Effector CD4-positive, alpha-beta T cell (primary cell): ENCODE results near the gene NDUFA8.

ENCODE experiments used
- DNase-seq: peaks from one replicate; pipeline ENCODE4 v3.0.0-alpha.2; 2020

The NDUFA8 gene

DNA sequence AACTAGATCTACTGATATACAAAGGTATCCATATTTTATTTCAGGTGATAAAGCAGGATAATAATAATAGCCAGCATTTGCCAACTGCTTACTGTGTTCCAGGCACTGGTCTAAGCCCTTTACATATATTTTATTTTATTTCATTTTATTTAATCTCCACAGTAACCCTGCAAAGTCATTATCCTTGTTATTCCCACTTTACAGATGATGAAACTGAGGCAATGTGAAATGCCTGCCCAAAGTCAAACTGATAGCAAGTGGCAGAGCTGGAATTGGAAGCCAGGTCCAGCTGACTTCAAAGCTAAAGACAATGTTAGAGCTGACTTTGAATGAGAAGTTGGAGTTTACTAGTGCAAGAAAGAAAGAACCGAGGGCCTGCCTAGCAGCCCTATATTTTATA, 25.0 kb upstream of the NDUFA8 start:
- no peak for DNase-seq

DNA sequence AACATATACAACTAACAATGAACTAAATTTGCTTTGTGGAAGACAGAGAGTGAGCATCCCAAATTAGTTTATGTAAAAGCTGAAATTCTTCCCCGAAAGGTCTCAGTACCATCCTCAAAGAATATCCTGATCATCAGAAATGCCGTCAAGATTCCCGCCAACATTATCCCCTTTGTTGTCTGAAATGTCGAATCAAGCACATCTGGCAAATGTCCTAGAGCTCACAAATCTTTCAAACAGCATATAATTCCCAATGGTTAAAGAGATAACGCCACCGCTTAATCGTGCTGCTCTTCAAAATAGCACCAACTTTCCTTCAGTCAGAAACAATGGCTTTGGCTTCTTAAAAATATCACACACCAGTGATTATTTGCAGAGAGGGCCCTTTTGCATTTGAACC, 23.9 kb upstream of the NDUFA8 start:
- DNase-seq = no peak

DNA sequence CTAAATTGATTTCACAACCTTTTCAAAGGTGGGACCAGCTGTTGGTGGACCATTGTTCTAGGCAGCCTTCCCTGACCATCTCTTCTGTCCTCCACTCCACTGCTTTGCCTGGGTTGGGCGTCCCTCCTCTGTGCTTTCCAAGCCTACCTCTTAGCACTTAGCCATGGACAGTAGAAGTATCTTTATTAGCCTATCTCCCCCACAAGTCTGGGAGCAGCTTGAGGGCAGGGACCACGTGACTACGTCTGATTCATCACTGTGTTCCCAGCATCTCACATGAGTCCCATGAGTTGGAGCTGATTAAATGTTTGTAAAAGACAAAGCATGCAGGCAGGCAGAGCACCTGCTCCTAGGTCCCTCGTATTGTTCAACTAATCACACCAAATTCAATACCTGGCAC, 21.1 kb upstream of the NDUFA8 start:
- no peak for DNase-seq

DNA sequence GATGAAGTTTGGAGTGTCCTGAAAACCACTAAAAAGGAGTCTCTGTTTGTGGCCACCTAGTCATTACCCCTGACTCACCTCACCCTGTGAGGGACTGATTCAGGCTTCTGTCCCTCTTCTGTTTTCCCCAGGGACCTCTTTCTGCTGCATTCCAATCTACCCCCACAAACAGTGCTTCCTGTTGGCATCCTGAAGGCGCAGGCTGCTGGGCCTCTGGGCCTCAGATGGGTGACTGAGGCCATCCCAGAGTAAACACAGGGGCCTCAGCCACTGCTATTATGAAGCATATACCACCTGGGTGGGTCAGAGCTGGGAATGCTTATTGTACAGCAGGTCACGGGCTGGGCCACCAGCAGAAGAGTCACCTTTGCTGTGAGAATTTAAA, 20.1 kb upstream of the NDUFA8 start:
- DNase-seq = no peak

DNA sequence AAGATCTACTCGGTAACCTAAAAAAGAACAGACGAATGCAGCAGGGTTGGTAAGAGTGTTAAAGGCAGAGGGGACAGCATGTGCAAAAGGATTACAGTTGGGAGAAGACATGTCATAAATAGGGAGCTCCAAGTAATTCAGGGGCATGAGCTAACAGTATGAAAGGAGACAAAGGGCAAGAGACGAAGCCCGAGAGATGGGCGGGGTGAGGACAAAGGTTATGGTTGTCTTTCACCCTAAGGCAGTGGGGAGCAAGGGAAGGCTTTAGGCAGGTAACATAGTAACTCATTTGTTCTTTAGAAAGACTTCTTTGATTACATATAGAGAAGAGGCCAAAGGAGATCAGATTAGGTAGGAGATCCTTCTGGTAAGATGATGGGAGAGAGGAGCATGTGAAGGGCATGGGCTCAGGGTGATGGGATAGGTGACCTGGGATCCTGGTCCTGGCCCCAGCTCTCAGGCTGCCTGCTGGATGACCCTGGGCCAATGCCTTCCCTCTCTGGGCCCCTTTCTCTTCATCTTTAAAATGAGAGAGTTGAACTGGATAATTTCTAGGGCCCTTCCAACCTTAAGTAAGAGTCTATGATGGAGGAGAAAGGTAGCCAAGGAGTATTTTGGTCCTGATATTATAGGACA, 19.6 kb upstream of the NDUFA8 start:
- no peak for DNase-seq

DNA sequence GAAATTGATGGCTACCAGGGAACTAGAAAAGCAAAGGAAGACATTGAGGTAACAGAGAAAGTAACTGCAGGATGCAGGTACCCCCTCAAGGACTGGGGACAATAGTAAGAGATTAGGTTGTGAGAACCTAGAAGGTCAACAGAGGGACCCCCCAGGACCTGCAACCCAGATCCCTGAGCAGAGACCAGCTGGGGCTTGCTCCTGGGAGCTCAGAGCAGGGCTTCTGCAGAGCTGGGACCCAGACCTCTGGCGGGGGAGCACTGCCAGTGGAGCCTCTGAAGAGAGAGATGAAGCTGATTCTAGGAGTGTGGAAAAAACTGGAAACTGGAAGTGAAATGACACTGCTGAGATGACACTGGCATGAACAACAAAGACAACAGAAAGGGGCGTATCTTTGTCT, 17.3 kb upstream of the NDUFA8 start:
- no peak for DNase-seq

DNA sequence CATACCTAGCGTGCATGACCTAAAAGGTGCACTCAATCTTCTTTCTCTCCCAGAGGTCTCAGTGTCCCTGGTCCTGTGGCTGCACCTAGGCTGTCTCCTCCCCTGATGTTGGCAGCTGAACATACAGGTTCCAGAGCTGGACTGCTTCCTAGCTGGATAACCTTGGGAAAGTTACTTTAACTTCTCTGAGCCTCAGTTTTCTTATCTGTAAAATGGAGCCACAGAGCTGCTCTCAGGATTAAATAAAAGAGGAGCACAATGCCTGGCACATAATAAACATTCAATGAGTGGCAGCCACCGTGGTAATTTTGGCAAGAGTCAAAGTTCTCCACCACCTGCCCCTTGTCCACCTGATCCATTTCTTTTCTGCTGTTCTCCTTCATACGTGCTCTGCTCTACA, 14.1 kb upstream of the NDUFA8 start:
- no peak for DNase-seq

DNA sequence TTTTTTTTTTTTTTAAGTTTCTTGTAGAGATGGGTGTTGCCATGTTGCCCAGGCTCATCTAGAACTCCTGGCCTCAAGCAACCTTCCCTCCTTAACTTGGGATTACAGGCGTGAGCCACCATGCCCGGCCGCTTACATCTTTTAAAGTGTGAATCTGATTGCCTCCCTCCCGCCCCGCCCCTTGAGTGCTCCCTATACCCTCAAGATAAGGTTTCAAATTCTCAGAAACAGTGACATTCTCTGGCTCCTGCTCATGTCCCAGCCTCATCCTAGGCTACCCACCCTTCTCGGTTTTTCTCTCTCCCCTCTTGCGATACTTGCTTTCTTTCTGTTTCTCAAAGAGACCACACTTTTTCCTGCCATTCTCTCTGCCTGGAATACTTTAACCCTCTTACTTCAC, 12.6 kb upstream of the NDUFA8 start:
- no peak for DNase-seq

DNA sequence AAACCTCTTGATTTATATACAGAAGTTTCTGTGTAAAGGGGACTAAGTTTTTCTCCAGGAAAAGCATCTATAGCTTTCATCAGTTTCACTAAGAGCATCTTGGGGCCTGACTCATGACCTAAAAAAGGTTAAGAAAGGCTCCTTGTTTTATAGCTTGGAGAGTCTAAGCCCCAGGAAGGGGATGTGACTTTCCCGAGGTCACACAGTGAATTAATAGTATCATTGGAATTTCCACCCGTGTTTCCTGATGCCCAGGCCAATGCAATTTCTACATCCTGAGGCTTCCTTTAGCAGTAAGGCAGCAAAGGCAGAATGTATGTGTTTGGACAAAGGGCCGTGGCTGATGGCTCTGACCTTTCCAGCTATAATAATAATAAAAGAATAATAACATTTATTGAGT, 8.8 kb upstream of the NDUFA8 start:
- DNase-seq = no peak

DNA sequence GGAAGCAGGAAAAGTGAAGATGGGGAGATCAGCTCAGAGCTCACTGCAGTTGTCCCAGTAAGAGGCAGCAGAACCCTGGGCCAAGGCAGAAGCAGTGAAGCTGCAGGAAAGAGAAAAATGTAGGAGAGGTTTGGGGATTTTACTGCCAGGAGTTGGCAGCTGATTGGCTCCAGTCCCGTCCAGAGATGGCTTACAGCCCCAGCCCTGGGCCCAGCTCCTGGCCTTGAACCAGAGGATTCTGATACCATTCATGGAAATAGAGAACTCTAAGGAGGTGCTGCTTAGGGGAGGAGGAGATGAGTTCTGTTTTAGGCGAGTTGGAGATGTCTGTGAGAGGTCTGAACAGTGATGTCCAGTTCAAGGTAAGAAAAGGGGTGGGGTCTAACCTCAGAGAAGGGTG, 4.7 kb upstream of the NDUFA8 start:
- no peak for DNase-seq

DNA sequence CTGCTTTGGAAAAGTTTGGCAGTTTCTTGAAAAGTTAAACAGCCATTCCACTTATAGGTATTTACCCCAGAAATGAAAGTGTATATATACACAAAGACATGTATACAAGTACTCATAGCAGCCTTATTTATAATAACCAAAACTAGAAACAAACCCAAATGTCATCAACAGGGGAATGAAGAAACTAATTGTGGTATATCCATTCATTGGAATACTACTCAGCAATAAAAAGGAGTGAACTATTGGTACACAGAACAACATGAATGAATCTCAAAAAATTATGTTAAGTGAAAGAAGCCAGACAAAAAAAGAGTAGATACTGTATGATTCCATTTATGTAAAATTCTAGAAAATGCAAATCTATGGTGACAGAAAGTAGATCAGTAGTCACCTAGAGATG, 2.8 kb upstream of the NDUFA8 start:
- DNase-seq = no peak

DNA sequence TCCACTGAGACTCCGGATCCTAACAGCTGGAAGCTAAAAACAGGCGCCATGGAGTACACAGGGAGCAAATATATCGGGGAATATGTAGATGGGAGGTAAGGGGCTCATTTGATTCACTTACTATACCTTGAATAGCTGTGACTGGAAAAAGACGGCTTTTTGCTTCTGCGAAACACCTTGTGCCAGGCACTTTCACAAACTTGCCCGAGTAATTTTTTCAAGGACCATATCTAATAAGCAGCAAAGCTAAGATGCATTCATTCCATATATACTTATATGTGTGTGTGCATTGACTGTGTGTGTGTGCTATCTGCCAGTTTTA, 307 bp upstream of the NDUFA8 start:
- no peak for DNase-seq

DNA sequence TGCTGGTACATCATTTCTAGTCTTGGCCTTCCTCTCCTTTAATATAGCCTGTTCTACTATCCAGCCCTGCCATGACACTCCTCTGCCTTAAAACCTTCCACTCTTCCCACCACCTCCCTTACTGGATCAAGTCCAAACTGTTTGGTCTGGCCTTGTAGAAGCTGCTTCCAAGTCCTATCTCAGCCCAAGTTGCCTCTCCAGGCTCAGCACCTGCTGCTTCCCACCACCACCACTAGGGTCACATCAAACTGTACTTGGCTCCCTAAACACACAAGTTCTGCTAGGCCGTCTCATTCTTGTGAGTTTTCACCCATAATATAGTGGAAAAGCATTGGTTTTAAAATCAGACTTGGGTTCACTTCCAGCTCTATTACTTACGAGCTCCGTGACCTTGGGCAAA, 1.4 kb downstream of the NDUFA8 start:
- no peak for DNase-seq

DNA sequence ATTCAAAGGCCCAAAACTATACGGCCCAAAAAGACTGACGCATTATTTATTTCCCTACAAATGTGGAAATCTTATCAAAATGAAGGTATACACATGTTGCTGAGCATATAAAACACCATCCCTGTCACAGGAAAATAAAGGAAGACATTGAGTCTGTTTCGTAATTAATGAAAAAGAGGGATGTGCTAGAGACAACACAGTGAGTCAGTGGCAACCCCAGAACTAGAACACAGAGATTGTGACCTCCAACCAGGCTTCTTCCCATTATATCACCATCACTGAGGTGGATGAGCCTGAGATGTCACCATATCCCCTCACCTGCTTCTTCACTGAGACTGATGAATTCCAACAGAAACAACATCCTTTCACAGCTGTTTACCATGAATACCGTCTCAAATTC, 3.8 kb downstream of the NDUFA8 start:
- no peak for DNase-seq

DNA sequence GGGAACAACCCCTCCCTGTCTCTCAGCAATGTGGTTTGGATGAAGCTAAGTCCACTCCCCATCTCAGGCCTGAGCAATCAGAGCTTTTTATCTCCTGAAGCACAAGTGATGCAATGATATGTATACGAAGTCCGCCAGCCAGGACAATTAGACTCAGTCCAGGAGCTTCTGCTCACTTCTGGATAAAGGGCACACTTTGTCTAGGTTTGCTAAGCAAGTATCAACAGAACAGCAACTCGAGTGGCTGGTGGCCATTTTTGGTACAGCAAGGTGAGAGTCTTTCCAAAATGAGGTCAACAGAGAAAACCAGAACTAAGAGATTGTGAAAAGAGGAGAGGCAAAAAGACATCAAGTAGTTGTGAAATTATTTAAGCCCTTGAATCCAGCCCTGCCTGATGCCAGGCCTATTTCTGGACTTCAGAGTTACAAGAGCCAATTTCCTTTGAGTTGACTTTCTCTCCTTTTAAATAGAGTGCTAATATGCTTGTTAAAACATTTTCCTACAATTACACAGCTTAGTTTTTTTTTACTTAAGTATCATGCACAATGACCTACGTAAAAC, 8.2 kb downstream of the NDUFA8 start:
- no peak for DNase-seq

DNA sequence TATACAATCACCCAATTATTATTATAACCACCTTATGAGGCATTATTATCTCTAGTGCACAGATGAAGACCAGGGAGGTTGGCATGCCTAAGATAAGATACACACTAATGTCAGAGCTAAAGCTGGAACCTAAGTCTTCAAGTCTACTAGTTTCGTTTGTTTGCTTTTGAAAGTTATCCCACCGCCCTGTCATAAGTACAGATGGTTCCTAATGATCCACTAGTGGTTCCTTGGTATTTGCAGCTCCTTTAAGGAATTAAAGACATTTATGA, 14.1 kb downstream of the NDUFA8 start:
- no peak for DNase-seq

DNA sequence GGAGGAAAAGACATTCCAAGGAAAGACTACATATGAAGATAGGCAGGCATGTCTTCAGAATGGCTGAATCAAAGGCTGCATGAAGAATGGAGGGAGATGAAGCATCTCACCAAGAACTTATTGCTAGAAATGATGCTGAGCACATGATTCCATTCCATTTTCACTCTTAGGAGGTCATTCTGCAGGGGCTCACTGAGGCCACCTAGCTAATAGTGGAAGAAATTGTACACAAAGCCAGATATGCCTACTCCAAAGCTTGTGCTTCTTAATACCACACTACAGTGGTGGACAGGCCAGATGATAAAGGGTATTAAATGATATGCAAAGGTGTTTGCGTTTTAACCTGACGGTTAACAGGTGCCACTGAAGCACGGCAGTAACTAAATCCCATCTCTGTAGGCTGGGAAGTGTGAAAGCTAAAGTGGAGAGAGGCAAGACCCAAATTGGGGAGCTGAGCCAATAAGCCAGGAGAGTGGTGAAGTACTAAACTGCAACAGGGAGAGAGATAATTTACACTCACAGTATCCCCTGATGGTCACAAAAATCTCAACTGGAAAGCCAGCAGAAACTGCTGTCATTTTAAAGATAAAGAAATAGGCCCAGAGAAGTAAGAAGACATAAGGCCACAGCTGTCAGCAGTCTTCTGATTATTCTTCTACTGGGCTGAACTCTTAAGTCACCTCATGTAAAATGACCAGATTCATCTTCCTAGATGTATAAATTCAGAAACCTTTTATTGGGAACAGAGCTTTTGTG, 14.6 kb downstream of the NDUFA8 start:
- no peak for DNase-seq

DNA sequence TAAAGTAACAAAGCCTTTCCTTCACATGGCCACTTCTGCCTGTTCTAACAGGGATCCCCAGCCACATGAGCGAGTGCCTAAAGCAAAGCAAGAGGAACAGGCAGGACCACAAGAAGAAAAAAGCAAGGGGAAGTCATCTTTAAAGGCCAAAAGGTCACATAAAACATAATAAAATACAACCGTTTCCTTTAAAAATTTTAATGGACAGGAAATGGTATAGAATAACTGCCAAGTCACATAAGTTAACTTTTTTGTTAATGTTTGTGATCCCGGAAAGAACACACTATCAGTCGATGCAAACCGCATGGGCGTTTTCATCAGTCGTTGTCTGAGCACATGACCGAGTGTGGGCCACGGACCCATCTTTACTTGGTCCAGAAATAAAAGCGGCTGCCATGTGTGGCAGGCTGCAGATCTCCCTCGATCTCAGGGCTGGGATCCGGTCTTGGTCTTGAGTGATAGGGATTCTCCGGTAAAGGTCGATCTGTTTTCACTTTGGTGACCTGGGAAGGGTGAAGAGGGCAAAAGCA, 15.6 kb downstream of the NDUFA8 start:
- no peak for DNase-seq

DNA sequence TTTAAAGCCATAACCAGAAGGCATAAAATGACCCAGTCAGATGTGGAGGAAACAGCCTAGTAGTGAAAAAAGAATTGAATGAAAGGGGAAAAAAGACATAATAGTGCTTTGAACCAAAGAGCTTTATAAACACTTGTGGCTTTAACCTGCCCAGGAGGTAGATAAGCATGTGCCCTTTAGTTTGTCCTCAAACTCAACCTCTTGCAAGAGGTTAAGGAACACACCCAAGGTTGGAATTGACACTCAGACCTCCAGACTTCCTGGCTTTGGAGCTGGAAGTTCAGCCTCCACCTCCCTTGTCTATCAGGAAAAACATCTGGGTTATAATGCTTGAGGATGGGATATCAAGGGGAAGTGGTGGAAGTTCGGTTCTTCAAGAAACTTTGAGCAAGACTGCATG, 16.3 kb downstream of the NDUFA8 start:
- DNase-seq = no peak

DNA sequence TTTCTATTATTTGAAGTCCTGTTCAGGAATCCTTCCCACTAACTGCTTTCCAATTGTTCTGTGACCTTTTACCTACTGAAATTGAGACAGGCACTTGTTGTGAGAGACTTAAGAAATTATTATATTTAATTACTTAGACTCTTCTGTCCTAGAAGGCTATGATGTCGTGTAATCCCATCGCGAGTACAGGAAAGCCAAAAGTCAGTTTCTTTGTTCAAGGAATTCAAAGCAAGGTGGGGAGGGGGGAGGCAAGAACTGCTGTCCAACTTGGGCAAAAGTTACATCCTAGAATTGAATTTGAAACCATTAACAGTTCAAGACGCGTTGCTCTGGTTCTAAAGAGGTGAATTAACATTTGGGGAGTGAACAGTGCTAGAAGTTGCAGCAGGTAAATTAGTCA, 17.9 kb downstream of the NDUFA8 start:
- no peak for DNase-seq

DNA sequence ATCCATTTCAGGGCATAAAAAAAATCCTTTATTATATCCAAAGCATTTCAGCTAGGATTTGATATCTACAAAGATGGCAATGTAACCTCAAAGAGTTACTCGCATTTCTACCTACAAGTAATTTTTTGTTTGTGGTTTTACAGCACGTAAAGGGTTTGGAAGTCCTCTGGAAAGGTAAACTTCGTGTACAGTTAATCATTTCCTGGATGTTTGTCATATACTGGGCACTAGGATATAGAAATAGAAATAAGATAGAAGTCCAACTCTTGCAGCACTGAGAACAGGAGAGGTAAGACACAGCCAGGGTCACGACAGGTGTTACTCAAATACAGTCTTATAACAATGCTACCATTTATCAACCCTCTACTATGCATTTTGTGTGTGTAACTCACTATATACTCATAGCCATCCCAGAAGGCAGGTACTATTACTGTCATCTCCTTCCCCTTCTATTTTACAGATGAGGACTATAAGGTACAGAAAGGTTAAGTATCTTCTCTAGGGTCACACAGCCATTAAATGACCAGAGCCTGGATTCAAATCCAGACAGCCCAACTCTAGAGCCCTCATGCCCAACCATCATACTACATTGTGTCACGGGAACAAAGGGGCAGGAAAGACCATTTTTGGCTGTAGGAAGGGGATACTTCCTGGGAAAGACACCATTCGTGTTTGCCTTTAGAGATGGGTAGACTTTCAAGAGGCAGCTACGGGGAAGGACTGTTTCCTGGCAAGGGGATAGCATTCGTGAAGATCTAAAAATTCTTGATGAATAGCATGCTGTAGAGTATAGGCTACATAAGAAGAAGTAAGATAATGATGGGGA, 19.0 kb downstream of the NDUFA8 start:
- no peak for DNase-seq

DNA sequence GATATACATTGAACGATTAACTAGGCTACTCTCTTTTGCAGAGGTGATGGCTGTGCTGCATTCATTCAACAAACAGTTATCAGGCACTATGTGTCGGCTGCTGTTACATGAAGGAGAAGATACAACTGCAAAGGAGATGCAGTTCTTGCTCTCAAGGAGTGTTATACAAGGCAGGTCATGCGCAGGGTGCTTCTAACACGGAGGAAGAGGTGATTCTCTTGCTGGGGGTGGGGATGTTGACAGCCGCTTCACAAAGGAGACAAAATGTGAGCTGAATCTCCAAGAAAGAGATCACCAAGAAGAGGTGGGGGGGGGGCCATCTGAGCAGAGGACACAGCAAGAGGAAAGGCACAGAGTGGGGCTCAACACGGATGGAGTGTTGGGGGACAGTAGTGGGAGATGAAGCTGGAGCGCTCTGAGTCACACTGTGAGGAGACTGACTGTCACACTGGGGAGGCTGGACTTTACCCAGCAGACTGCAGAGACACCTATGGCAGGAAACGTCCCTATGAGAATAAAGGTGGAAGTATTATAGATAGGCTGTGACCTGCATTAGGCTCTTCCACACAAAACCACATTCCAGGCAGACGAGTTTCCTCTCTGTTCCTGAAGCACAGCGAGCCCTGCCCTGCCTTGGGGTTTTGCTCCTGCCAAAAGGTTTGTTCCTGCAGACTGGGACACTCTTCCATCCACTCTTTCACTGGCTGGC, 20.9 kb downstream of the NDUFA8 start:
- DNase-seq = no peak

DNA sequence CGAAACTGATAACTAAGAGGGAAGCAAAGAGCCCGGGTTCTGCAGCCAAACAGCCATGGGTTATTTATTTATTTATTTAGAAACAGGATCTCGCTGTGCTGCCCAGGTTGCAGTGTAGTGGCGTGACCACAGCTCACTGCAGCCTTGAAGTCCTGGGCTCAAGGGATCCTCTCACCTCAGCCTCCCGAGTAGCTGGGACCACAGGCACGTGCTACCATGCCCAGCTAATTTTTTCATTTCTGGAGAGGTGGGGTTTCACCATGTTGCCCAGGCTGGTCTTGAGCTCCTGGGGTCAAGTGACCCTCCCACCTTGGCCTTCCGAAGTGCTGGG, 24.1 kb downstream of the NDUFA8 start:
- no peak for DNase-seq
